ENCODE data around the gene MMEL1.

DNA sequence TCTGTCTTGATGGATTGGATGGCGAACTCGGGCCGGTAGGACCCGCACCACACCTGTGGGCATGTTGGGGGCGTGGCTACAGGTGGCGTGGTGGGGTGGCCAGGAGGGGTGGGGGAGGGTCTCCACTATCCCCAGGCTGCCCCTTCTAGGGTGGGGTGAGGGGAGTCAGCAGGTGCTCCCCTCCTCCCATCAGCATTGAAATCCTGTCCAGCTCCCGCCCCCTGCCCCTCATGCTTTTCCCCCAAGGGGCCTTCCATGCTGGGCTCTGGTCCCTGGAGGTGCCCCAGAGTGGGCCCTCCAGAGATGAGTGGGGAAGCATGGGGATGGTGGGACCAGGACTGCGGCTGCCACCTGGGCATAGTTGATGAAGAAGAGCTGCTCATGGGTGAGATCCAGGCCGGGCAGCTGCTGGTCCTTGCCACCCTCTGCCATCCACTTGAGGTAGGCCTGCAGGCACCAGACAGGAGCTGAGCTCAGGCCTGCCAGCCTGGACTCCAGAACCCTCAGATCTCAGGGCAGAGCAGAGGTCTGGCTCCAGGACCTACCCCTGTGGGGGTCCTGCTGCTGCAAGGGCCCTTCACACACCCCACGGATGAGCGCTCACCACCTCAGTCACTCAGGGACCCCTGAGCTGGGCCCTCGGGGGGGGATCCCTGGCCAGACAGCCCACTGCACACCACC lies 41.1 kb downstream of the MMEL1 start:
- TF ChIP-seq, protein P1, sequence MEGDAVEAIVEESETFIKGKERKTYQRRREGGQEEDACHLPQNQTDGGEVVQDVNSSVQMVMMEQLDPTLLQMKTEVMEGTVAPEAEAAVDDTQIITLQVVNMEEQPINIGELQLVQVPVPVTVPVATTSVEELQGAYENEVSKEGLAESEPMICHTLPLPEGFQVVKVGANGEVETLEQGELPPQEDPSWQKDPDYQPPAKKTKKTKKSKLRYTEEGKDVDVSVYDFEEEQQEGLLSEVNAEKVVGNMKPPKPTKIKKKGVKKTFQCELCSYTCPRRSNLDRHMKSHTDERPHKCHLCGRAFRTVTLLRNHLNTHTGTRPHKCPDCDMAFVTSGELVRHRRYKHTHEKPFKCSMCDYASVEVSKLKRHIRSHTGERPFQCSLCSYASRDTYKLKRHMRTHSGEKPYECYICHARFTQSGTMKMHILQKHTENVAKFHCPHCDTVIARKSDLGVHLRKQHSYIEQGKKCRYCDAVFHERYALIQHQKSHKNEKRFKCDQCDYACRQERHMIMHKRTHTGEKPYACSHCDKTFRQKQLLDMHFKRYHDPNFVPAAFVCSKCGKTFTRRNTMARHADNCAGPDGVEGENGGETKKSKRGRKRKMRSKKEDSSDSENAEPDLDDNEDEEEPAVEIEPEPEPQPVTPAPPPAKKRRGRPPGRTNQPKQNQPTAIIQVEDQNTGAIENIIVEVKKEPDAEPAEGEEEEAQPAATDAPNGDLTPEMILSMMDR (IDR thresholded peaks at IDR 0.05), result no peak
- TF ChIP-seq EZH2 (IDR thresholded peaks at IDR 0.05; ENCODE audit: borderline replicate concordance, insufficient read depth, low read depth, low read length, poor library complexity, severe bottlenecking), result no peak

Data from B cell (primary cell).